ENCODE results near the gene OCIAD1.
"Not testable (repeated sequence)": the region's sequence is repeated elsewhere in the genome, so short reads cannot be mapped to it uniquely, and the experiment has no call there.

Gene OCIAD1

DNA sequence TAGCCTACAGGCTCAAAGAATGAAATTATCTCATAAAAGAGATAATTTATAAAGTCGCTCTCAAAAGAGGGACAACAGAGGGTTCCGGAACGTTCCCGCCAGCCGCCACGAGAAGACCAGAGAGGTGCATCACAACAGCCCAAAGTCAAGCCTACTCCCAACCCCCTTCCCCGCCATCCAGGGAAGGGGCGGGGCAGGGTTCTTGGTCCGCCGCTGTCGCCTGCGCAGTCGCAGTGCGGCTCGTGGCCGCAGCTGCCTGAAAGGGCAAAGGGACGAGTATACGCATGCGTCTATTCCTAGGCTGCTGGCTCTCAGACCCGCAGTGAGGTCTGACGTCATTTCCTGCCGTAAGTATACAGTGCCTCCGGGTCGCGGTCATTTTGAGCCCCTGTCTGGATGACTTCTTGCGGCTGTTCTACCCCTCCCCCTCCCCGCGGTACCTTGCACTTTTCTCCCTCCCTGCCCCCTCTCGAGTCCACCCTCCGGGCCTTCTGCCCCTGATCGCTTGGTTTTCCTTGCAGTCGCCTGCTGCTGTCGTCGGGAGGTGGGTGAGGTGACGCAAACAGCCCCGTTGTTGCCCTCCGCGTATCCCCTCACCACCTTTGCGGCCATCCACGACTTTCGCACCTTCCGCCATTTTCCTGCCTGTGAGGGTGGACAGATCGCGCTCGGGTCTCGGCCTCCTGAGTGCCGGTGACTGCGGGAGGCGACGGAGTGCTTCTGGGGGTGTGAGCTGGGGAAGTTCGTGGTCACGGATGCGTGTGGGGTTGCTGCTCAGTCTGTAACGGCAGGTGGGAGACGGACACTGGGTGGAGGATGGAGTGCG lies at the start of gene OCIAD1:
Gene OCIAD1, plus strand, starts transcription at position 383 of the 826 bp plus-strand sequence. CDS start 1,537 bp downstream, outside the sequence.
- peak; percentile 99 for DNase-seq (ENCODE audit: low read depth)

- no peak for DNase-seq (ENCODE audit: low read depth)
Observed at GRCh38 chr4:48781968-48782367, 48.9 kb upstream of the OCIAD1 start.

DNA sequence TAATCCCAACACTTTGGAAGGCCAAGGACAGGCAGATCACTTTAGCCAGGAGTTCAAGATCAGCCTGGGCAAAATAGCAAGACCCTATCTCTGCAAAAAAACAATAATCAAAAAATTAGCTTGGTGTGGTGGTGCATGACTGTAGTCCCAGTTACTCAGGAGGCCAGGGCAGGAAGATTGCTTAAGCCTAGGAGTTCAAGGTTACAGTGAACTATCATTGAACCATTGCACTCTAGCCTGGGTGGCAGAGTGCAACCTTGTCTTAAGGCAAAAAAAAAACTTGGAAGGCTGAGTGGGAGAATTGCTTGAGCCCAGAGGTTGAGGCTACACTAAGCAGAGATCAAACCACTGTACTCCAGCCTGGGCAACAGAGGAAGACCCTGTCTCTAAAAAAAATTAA lies 45.6 kb upstream of the OCIAD1 start:
- DNase-seq (ENCODE audit: low read depth) = no peak

GRCh38 chr4:48786549-48786948 lies 44.3 kb upstream of the OCIAD1 start:
- DNase-seq (ENCODE audit: low read depth) = no peak

DNA sequence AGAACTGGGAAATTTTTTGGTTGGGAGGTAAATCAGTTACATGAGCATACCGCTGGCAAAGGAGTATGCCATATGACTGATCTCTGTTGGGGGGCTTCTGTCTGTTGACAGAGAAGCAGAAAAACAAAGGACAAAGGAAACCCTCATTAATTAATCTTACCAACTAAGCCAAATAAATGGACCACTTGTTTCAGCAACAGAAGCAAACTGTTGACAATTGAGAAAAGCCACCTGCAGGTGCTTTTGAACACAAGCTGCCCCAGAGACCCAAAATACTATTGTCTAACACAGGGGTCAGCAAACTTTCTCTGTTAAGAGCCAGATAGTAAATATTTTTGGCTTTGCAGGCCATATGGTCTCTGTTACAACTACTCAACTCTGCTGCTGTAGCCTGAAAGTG lies 43.8 kb upstream of the OCIAD1 start:
- no peak for DNase-seq (ENCODE audit: low read depth)

- DNase-seq (ENCODE audit: low read depth) = no peak
Observed at GRCh38 chr4:48790561-48790960, 40.3 kb upstream of the OCIAD1 start.

DNA sequence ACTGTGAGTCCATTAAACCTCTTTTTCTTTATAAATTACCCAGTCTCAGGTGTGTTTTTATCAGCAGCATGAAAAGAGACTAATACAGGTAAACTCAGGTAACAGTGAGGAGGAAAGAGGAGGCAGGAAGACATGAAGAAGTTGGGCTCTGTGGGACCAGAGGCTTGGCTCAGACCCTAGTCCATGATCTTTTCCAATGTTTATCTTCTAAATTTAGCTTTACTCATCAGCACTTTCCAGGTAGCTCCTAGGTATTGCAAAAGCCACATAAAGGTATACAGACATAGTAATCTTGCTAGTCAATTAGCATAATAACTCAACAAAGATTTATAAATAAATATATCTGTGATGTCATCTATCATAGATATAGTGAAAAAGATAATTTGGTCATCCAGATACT lies 39.6 kb upstream of the OCIAD1 start:
- no peak for DNase-seq (ENCODE audit: low read depth)

GRCh38 chr4:48792348-48793006 lies 38.4 kb upstream of the OCIAD1 start:
- no peak for DNase-seq (ENCODE audit: low read depth)

GRCh38 chr4:48795108-48795507 lies 35.8 kb upstream of the OCIAD1 start:
- no peak for DNase-seq (ENCODE audit: low read depth)

GRCh38 chr4:48796191-48796926 lies 34.5 kb upstream of the OCIAD1 start:
- no peak for DNase-seq (ENCODE audit: low read depth)

DNA sequence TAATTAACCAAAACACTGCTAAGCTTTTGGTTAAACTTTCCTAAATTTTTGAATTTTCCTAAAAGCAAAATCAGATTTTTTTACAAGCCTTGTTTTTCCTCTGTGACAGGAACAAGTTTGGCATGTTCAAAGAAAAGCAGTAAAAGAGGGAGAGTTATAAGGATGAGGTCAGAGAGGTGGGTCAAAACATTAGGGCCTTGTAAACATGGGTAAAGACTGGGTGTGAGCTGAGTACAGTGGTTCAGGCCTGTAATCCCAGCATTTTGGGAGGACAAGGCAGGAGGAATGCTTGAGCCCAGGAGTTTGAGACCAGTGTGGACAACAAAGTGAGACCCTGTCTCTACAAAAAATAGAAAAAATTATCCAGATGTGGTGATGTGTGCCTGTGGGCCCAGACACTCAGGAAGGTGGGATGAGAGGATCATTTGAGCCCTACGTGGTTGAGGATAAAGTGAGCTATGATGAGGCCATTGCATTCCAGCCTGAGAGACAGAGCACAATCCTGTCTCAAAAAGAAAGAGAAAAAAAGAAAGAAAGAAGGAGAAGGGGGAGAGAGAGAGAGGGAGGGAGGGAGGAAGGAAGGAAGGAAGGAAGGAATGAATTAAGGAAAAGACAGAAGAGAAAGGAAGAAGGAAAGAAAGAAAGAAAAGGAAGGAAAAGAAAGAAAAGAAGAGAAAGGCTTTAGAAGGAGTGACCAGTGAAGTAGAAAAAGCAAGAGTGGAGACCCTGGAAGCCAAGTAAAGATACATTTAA lies 33.8 kb upstream of the OCIAD1 start:
- no peak for DNase-seq (ENCODE audit: low read depth)

- DNase-seq (ENCODE audit: low read depth) = no peak
Observed at GRCh38 chr4:48798117-48798516, 32.8 kb upstream of the OCIAD1 start.

GRCh38 chr4:48799157-48799556 lies 31.7 kb upstream of the OCIAD1 start:
- DNase-seq (ENCODE audit: low read depth) = no peak

DNA sequence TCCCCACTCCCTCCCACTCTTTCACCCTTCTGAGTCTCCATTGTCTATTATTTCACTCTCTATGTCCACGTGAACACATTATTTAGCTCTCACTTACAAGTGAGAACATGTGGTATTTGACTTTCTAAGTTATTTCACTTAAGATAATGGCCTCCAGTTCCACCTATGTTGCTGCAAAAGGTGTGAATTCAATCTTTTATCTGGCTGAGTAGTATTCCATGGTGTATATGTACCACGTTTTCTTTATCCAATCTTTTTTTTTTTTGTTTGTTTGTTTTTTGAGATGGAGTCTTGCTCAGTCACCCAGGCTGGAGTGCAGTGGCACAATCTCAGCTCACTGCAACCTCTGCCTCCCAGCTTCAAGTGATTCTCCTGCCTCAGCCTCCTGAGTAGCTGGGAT lies 30.7 kb upstream of the OCIAD1 start:
- DNase-seq (ENCODE audit: low read depth) = not testable (repeated sequence)

DNA sequence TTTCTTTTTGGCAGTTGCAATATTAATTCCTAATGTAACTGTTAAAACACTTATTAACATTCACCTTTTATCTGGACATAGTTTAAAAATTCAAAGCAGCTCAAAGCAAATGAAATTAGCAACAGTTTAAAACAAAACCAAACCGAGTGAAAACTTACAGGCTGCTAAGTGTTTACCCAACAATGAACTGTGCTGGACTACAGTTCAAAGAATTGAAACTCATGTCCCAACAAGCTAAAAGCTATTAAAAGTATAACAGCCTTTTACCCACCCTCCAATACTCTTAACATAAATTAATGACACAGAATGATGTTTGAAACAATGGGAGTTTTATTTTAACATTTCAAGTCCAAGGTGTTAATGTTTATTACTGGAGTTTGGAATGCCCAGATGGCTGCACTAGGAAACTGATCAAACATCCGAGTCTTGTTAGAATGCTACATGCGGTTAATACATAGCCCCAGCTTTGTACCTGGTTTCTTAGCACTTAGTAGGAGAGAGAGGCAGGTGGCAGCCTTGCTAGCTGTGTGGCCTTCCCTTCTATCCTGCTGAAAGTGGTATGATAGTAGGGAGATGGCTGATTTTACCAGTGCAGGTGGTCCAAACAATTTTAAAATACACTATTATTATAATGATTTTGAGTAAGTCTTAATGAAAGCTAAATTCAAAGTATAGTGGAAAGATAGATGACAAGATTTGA lies 29.7 kb upstream of the OCIAD1 start:
- no peak for DNase-seq (ENCODE audit: low read depth)

GRCh38 chr4:48804584-48805301 lies 26.1 kb upstream of the OCIAD1 start:
- DNase-seq (ENCODE audit: low read depth) = no peak

DNA sequence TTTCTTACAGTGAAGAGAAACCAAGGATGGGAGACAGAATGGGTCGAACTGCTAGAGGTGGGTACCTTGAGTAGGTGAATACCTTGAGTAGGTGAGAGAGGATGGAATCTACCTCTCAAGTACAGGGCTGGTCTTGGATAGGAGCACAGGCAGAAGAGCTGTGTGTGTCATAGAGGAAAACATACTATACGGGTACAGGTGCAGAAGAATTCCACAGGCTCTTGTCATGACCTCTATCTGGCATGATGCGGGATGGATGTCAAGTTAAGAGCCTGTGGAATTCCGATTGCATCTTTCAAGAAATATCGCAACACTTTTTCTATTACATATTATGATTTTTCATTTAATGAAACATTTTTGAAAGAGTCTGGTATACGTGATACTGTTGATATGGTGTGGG lies 18.0 kb upstream of the OCIAD1 start:
- no peak for DNase-seq (ENCODE audit: low read depth)

DNA sequence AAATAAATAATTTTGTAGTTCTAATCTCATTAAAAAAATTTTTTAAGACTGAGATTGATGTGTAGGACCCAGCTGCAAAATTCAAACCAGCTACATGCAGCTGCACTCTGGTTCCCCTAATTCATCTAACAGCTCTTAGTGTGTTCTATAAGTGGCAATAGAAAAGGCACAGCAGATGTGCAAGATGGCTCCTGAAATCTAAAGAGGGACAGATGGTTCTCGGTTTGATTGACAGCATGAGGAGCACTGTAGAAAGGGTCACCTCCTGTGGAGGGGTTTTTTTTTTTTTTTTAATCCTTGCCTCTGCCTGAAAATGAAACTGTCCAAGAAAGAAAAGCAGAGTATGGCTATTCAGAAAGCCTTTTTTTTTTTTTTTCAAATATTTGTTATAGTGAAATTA lies 16.9 kb upstream of the OCIAD1 start:
- no peak for DNase-seq (ENCODE audit: low read depth)

DNA sequence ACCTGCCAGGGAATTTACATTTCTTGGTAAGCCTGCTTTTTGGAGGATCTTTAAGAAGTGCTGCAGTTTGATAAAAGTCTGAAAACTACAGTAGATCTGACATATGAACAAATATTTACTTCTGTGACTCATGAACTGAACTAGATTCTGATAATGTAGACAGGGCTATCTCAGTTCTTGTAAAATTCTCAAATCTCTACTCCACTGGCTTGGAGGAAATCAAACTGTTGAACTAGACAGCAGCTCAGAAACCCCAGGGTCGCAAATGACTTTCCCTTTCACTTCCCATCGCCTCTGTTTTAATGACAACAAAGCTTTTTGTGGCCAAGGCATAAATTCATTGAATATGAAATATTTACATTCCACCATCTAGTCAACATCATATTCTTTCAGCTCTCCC lies 15.4 kb upstream of the OCIAD1 start:
- no peak for DNase-seq (ENCODE audit: low read depth)

GRCh38 chr4:48816297-48816696 lies 14.6 kb upstream of the OCIAD1 start:
- not testable (repeated sequence) for DNase-seq (ENCODE audit: low read depth)

- DNase-seq (ENCODE audit: low read depth) = no peak
Observed at GRCh38 chr4:48816971-48817370, 13.9 kb upstream of the OCIAD1 start.
